RKO (cell line): ENCODE measurements around the gene CPN2.

ENCODE experiments used
- DNase-seq: peaks from one replicate; pipeline ENCODE4 v3.0.0-alpha.2; 2016; ENCODE audit warnings: low spot score

Gene CPN2

DNA sequence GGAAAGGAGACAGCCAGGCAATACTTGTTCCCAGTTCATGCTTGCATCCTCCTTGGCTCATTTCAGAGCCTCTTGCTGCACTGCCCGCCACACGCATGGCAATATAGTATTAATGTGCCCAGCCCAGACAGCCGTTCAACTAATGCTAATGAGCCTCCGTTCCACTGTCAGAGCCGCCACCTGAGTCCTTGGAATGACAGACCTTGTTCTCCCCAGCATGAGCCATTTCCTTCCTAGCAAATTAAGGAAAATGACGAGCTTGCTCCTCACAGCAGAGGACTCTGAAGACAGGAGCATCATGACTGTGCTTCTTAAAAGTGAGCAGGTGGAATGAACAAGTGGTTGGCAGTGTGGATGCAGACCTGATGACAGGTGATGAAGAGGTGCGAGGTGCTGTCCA, 29.2 kb upstream of the CPN2 start:
- DNase-seq: no peak

DNA sequence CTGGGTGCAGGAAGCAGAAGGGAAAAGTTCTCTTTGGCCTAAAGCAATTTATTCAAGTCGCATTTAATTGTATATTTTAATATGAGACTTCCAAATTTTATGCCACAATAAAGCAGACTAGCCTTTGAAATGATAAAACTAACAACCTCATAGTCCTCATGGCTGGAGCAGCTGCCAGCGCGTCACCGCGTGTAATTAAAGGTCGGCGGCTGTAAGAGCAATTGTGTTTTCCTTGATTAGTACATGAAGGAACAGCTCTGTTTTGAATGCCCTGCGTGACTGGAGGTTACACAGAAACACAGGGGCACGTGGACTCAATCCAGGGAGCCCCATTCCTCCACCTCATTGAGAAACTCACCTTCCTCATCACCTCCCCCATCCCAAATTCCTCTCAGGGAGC, 28.5 kb upstream of the CPN2 start:
- DNase-seq: no peak

DNA sequence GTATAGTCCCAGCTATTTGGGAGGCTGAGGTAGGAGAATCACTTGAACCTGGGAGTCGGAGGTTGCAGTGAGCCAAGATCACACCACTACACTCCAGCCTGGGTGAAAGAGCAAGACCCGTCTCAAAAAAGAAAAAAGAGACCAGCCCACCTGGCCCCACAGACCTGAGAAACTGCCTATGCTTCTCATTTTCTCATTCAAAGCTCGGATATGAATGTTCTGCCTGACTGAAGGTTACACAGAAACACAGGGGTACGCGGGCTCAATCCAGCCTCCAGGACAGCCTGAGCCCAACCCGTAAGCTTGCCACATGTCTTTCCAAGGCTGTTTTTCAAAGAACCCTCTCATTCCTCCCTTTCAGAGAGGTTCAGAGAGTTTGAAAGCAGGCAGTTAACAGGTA, 28.1 kb upstream of the CPN2 start:
- no peak for DNase-seq

DNA sequence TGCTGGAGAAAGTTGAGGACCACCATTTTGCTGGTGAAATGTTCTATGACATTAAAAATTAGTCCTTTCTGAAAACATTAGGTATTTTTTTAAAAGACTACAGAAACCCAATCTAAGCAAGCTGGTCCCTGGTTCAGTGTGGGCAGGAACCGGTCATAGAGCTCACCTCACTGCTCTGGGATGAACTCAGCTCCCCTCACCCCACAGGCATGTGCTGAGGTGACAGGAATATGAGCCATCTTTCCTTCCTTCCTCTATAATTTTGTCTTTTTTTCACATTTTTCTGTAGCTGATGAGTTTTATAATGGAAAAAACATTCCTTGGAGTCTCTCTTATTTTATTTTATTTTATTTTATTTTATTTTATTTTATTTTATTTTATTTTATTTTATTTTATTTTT, 26.6 kb upstream of the CPN2 start:
- no peak for DNase-seq

DNA sequence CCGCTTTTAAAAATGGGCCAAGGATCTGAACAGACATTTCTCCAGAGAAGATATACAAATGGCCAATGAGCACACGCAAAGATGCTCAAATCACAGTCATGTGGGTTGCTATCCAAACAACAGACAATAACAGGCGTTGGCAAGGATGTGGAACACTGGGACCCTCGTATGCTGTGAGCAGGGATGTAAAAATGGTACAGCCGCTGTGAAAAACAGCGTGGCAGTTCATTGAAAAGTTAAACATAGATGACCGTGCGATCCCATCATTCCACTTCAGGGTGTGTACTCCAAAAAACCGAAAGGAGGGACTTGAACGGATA, 25.1 kb upstream of the CPN2 start:
- DNase-seq: no peak

DNA sequence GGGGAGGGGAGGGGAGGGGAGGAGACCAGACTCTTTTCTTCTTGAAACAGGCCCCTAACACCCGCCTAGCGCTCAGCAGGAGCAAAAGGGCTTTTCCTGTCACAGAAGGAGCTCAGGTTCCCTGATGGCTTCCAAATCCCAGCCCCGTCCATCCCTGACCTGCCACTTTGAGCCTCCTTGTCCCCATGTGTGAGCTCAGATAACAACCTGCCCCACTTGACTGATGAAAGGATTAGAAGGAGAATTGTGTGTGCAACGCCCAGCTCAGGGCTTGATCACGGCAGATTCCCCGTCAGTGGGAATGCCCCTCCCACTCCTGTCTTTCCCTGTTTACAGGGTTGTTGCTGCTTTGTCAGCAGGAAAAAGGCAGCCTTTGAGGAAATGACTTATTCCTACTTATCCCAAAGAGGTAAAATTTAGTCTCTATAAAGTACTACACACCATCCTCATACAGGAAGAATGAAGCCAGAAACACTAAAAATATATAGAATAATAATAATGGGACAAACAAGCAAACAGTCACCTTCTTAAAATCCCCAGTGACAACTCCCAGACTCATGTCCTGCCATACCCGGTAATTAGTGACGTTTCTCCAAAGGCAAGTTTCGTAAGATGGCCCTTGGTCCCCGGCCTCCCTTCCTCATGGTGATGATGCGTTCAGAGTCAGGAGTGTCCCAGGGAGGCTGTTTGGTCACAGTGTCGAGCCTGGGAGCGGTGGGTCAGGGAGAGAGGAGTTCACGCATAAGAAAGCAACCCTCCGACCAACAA, 24.5 kb upstream of the CPN2 start:
- DNase-seq: no peak

DNA sequence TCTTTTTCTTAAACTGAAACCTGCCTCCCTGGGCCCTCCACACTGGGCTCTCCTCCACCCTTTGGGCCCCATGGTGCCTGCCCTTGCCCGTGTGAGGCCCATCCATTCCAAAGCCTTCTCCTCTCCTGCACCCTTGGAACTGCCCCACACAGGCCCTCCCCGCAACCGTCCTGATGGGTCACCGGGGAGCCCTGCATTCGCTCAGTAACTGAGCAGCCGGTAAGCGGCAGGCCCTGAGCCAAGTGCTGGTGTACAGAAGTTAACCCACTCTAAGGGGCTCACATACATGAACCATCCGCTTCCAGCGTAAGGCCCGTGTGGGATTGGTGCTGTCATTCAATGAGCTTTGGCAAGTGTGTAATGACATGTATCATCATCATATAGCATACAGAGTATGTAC, 23.8 kb upstream of the CPN2 start:
- no peak for DNase-seq

DNA sequence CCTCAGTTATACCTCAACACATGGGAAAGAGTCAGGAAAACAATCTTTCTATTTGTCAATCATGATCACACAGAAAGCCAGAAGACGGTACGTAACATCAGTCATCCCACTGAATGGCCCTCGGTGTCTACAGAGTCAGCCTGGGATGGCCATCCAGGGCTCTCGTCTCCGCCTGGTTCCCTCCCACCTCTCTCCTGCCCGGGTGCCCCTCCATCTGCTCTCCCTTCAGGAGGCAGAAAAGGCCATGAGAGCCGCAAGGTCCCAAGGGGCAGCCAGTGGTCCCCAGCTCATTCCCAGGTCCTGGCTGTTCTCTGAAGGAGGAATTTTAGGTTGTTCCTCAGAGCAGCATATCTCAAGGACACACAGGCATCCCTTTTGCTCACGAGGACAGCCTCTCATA, 22.8 kb upstream of the CPN2 start:
- no peak for DNase-seq

DNA sequence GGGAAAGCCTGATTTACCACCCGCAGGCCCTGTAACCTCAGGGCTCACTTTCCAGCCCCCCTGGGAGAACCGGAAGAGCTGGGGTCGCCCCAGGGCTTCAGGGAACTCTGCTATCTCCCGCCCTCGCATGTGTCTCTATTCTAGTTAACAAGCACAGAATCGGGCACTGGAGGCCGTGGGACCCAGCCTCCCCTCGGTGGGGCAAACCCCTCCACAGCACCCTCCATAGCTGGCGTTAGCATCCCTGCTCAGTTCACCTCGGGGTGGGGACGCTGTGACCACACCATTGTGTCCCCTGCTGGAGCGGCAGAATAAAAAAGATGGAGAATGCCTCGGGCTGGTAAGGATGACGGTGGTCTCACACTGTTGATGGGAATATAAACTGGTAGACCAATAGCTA, 21.9 kb upstream of the CPN2 start:
- no peak for DNase-seq

DNA sequence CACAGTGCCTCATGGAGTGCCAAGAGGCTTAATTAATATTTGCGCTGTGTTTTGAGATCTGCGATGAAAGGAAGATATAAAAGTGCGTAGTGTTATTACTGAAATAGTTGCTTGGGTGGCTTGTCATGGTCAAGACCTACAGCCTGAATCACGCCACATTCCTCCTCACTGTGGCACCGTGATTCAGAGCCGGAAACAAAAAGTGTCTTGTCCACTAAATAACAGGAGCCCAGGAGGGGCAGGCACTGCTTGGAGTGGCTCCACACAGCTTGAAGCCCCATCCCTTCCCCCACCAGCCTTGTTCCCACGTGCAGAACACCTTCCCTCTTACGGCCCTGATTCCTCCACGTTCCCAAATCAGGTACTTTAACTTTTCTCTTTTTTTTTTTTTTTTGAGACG, 19.6 kb upstream of the CPN2 start:
- DNase-seq: no peak

DNA sequence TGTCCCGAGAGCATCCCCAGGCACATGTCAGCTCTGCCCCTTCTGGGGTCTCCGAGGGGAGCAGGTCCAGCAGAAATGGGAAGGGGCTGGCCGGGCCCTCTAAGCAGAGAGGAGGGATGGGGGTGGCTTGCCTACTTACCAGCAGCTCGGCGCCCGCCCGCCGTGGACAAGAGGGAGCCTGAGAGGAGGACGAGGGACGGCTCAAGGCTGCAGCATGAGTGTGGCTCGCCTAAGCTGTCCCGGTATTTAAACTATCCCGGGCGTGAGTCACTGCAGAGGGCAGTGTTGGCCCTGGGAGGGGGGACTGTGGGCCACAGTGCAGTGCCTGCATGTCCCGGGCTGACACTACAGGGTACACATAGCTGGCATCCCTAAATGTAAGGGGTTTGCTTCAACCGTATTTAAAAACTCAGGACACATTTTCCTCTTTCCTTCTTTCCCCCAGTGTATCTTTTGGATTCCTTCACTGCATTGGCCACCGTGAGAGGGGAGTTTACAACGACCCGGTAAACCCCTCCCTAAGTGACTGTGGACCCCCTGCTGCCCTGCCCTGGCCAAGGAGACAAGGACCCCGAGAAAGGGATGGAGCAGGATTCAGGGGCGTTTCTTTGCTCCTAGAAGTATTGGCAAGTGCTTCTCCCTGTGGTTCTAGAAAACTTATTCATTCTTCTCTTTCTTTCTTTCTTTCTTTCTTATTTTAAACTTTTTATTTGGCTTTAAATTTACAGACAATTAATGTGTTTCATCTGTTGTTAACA, 18.6 kb upstream of the CPN2 start, which contains the start of gene LRRC15:
Gene LRRC15 (minus strand): TSS at position 222 of the 758 bp plus-strand sequence. CDS start 8,700 bp downstream, outside the sequence.
- peak; percentile 18 for DNase-seq

DNA sequence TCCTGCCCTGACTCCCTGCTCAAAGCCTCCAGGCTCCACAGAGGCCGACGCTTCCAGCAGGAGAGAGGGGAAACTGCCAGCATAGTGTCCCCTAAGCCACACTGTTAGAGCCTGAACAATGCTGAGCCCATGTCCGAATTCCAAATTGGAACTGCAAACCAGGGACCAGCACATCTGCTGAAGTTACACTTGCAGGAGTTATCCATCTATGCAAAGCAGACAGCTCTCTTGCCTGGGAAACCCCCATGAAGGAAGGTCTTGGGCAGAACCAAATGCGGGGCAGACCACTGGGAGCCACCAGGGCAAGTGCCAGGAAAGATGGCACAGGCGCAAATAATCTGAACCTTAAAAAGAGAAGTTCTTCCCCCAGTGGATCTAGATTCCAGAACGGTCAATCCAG, 17.8 kb upstream of the CPN2 start:
- no peak for DNase-seq

DNA sequence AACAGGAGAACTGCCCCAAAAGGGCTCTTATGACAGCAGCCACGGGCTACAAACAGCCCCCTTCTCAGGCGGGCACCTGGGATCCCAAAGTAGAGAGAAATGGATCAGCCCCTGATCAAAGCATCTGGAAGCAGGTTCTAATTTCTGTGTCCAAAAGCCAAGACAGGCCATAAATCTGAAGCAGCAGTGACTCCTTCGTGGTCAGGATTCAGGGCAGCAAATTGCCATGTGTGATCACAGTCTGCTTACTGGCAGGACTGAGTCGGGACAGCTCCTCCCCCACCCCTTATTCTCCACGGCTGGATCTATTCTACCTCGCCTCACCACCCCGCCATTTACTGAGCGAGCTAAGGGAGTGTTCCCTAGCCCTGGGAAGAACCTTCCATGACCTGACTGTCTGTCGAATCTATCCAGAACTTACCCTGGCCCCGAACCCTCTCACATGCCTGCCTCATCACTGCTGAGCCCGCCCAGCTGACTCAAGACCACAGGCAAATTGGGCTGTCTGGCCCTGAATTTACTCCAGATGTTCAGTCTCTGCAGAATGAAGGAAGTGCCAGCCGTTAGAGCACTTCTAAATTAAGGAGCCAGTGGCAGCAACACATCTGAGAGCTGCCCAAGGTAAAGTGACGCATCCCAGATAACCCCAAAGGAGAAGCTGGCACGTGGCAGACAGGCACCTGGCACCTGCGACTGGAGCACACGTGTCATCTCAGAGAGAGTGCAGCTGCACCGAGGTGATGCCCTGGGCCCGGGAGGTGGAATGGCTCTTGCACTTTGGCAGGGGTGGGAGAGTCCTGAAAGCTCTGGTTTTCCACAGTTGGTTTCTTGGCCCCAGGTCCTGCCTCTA, 17.1 kb upstream of the CPN2 start:
- DNase-seq: no peak

DNA sequence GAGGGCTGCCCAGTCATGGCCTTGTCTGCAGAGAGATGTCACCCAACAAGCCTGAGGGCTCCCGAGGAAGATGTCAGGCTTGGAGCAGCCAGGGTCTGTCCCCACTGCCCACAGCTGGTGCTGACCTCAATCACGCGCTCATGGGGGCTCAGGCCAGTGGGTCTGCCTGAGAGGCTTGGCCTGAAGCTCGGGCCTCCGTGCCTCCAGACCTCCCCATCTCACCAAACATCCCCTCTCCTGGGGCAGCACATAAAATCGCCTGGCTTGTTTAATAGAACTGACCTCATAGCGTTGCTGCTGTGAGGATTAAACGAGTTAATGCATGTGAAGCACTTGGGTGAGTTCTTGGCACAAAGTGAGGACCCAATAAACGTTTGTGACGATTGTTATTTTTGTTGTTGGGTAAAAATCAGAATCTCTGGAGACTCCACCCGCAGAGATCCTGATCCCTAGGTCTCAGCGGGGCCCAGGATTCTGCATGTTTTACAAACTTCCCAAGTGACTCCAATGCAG, 14.9 kb upstream of the CPN2 start:
- no peak for DNase-seq

DNA sequence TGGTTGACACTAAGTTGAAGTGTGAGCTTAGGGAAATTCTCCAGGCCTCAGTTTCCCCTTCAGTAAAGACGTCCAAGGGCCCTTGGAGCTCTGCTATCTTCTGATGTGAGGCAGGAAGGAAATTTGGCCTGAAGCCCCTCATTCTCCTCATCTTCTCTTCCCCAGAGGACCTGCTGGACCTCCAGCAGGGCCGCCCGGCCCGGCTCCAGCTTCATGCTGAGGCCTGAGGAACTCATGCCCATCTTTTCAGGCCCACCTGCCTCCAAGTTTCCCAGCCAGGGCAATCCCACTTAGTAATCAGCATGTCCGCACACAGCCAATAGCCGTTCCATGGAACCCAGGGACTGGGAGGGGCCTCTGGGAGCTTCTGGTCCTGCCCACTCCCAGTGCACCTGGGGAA, 14.4 kb upstream of the CPN2 start:
- no peak for DNase-seq

DNA sequence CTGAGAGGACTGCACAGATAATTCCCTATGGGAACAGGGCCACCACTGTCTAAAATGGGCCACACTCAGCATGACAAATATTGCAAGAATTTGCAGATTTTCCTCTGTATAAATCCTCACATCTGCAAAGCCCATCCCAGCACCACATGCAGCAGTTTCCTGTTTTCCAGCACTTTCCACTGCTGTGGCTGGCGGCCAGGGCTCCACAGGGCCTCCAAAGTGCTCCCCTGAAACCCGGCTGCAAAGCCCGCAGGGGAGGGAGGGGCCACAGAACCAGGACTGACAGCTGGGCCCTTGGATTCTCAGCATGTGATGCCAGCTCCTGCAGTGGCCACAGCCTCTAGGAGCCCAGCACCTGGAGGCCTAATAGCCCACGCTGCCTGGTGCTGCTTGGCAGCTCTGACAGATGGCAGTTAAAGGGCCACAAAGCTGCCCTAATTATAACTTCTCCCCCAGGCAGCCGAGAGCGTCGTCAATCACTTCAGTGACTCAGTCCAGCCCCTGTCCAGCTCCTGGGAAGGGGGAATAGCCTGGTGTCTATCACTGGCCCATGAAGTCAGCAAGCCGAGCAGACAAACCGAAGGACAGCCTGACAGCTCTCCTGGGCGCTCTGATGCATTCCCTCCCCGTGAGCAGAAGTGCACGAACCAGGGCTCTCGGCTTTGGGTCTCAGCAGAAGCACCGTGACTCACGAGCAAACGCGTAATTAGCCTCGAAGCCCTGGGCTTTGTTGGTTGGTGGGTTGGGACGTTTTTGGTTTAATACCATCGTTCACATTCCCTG, 13.7 kb upstream of the CPN2 start:
- no peak for DNase-seq

DNA sequence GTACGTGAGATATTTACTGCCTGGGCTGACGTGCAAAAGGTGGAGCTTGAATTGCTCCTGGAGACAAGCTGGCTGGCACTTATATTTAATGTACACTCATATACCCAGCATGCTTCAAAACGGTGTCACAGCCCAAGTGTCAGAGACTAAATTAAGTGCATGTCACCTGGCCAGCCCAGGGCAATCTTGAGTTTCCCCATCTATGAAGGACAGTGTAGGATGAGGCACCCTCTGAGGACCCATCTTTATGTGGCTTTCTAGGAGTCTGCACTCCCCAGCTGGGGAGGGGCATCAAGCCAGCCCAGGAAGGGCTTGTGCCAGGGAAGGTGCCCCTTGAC, 13.2 kb upstream of the CPN2 start:
- DNase-seq: no peak

DNA sequence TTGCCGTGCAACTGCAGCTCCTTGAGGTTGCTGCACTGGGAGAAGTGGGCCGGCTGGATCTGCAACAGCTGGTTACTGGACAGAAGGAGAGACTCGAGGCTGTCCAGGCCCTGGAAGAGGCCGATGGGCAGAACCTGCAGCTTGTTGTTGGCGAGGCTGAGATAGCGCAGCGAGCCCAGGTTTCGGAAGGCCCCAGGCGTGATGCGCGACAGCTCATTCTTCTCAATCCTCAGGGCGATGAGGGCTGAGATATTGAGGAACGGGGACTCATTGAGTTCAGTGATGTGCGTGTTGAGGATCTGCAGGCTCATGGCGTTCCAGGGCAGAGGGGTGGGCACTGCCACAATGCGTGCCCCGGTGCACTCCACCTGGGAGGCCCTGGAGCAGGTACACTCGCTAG, 9.4 kb upstream of the CPN2 start:
- no peak for DNase-seq

DNA sequence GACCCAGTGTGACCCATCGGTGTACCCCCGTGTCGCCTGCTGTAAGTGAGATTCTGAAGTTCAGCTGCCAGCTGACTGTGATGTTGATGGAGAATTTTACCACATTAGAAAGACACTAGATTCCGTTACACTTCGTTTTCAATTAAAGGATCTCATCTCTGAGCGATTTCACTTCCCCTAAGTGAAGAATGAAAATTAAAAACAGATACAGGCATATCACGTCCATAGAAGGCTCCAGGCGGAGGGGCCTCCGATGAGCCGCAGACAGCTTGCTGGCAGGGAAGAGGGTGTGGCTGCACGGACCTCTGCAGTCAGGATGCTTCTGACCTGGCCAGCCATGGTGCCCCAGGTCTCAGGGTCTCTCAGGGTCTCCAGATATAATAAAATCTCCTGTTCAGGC, 6.6 kb upstream of the CPN2 start:
- no peak for DNase-seq

DNA sequence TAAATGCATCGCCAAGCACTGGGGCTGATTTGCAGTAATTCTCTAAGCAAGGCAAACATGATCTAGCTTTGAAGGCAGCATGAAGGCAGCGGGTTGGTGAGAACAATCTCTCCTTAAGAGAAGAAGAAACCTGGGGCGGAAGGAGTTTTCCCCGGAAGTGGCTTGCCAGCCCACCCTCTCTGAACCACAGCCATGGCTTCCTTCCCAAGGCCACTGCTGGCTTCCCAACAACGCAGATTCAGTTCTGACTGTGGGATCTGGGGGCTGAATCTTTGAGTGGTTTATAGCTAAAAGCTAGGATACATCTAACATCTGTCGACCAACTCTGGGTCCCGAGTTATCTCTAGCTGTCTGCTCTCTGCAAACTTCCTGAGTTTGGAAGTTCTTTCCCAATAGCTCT, 4.3 kb upstream of the CPN2 start:
- no peak for DNase-seq

DNA sequence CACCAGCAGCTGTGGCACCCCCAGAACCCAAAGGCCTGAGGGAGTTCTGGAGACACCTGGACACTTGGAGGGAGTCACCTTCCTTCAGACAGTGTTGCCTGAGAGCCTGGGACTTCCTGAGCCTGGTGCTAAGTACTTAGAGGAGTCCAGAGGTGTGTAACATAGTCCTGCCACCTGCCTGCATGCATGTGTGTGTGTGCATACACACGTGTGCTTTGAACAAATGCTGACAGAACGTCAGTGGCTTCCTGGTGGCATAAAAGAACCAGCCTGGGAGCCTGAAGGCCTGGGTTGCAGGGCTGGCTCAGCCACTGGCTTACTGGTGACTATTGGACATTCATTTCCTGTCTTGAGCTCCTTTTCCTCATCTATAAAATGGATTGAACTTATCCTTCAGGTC, 3.2 kb upstream of the CPN2 start:
- DNase-seq: no peak

DNA sequence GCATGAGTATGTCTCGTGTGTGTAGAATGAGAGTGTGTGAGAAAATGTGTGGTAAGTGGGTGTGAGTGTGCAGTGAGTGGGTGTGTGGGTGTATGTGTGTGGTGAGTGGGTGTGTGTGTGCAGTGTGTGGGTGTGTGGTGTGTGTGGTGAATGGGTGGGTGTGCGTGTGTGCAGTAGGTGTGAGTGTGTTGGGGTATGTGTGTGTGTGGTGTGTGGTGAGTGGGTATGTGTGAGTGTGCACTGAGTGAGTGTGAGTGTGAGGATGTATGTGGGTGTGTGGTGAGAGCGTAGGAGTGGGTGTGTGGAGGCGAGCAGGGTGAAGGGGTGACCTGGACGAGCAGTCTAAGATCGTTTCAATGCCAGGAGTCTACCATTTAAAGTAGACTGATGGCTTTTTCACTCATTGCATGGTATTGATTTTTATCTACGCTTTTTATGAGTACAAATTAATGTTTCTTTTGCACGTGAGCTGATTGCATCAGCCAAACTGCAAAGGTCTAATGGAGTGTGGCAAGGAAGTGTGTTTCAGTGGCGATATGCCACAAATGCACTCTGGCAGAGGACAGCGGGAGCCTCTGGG, 1.6 kb upstream of the CPN2 start:
- DNase-seq: no peak
